GM10266 (cell line): ENCODE measurements around the gene RGS18.

Experiments used
- DNase-seq: peaks from one replicate; pipeline ENCODE4 v3.0.0; 2012; ENCODE audit errors: extremely low spot score
- CTCF ChIP-seq: IDR thresholded peaks from 2 replicates; pipeline ENCODE4 v1.5.1; 2012; ENCODE audit warnings: mild to moderate bottlenecking, low read depth; ENCODE audit not compliant: control insufficient read depth, insufficient read depth; ENCODE audit errors: missing control alignments

Gene RGS18

GRCh38 chr1:192167011-192167410, 8.7 kb downstream of the RGS18 start:
- TF ChIP-seq CTCF: no peak
- DNase-seq: no peak

- TF ChIP-seq CTCF: no peak
- DNase-seq: no peak
Observed at GRCh38 chr1:192167911-192168700, 9.8 kb downstream of the RGS18 start.

GRCh38 chr1:192168964-192169363, 10.7 kb downstream of the RGS18 start:
- DNase-seq: no peak
- no peak for TF ChIP-seq CTCF

- no peak for TF ChIP-seq CTCF
- no peak for DNase-seq
Observed at GRCh38 chr1:192170196-192170984, 12.1 kb downstream of the RGS18 start.

- DNase-seq: no peak
- no peak for TF ChIP-seq CTCF
Observed at GRCh38 chr1:192171123-192171522, 12.9 kb downstream of the RGS18 start.

- no peak for TF ChIP-seq CTCF
- DNase-seq: no peak
Observed at GRCh38 chr1:192175971-192176370, 17.7 kb downstream of the RGS18 start.

GRCh38 chr1:192183788-192184187, 25.5 kb downstream of the RGS18 start:
- TF ChIP-seq CTCF: no peak
- no peak for DNase-seq
